NCI-H345 (cell line): ENCODE results near the gene GRIA1.
"Not testable (repeated sequence)": the region's sequence is repeated elsewhere in the genome, so short reads cannot be mapped to it uniquely, and the experiment has no call there.

Experiments used
- DNase-seq: peaks from one replicate; lab custom pipeline; 2025; lab: John Stamatoyannopoulos, UW

Gene GRIA1

DNA sequence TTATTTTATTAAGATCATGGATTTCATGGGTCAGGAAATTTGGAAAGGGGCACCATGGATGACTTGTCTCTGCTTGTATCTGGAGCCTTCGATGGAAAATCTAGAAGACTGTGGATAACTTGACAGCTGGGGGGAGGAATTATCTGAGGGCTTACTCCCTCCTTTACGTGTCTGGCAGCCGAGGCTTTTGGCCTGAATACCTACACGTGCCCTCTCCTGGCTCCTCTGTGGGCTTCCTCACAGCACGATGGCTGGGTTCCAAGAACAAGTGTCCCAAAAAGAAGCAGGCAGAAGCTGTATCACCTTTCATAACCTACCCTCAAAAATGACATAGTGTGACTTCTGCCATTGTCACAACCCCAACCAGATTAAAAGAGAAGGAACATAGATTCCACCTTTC, 228.9 kb downstream of the GRIA1 start:
- DNase-seq, result no peak

DNA sequence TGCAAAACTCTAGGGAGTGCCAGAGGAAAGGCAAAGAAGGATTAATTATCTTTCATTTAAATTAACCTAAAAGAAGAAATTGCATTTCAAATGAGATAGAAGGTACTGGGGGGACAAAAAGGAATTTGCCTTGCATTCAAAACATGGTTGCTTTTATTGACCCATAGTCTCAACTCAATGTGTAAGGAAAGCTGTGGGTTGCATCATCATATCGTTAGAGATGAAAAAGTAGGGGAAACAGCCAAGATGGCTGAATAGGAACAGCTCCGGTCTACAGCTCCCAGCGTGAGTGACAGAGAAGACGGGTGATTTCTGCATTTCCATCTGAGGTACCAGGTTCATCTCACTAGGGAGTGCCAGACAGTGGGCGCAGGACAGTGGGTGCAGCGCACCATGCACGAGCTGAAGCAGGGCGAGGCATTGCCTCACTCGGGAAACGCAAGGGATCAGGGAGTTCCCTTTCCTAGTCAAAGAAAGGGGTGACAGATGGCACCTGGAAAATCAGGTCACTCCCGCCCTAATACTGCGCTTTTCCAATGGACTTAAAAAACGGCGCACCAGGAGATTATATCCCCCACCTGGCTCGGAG, 232.6 kb downstream of the GRIA1 start:
- not testable (repeated sequence) for DNase-seq

- DNase-seq, result no peak
Measured at GRCh38 chr5:153742060-153742459, 251.6 kb downstream of the GRIA1 start.

GRCh38 chr5:153744751-153745150, 254.3 kb downstream of the GRIA1 start:
- DNase-seq, result no peak

GRCh38 chr5:153745778-153746395, 255.4 kb downstream of the GRIA1 start:
- DNase-seq, result no peak

GRCh38 chr5:153746440-153746839, 256.0 kb downstream of the GRIA1 start:
- no peak for DNase-seq

GRCh38 chr5:153748823-153749222, 258.4 kb downstream of the GRIA1 start:
- no peak for DNase-seq

DNA sequence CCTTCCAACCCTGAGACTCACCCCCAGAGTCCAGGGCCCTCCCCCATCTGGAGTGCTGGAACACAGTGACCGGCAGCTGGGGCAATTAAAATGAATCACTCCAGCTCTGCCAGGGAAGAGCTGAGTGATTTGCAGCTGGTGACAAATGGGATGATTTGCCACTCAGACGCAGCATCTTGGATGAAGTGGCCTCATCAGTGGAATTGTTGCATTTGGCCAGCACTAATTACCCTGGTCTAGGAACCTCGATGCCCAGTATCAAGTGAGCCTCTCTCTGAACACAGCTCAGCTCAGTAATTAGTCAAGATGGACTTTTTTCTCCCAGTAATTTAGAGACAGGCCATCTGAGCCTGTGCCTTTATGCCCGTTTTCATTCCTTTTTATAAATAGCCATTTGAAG, 259.5 kb downstream of the GRIA1 start:
- no peak for DNase-seq

GRCh38 chr5:153751251-153751650, 260.8 kb downstream of the GRIA1 start:
- DNase-seq, result peak; percentile 26

- DNase-seq, result no peak
Measured at GRCh38 chr5:153752890-153753289, 262.4 kb downstream of the GRIA1 start.

GRCh38 chr5:153753645-153754432, 263.4 kb downstream of the GRIA1 start:
- no peak for DNase-seq

- DNase-seq, result no peak
Measured at GRCh38 chr5:153755913-153756500, 265.5 kb downstream of the GRIA1 start.

GRCh38 chr5:153756540-153756939, 266.1 kb downstream of the GRIA1 start:
- DNase-seq, result no peak

GRCh38 chr5:153765987-153766386, 275.5 kb downstream of the GRIA1 start:
- no peak for DNase-seq

GRCh38 chr5:153767221-153768188, 277.0 kb downstream of the GRIA1 start:
- no peak for DNase-seq

DNA sequence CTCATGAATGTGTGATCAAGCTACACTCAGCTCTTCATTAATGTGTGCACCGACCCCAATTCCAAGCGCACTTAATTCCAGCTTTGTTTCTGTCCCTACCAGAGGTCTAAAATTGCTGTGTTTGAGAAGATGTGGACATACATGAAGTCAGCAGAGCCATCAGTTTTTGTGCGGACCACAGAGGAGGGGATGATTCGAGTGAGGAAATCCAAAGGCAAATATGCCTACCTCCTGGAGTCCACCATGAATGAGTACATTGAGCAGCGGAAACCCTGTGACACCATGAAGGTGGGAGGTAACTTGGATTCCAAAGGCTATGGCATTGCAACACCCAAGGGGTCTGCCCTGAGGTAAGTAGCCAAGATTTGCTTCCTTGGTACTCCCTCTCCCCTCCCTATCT, 279.6 kb downstream of the GRIA1 start:
- DNase-seq, result no peak

DNA sequence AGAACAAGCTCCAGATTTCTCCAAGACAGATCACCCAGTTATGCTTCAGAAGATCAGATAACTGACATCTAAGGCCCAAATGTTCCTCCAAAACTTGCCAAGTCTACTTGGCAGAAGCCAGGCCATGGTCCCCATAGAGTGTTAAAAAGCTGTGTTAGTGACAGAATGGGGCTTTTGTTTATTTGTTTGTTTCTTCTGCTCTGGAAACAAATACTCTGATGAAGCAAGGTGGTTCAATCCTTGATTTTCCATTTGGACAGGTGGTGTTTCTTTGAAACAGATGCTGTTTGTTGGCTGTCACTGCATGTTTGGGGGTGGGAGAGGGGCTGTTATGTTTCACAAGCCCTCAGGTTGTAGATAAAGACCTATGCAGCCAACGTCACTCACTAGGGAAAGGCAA, 284.2 kb downstream of the GRIA1 start:
- no peak for DNase-seq

DNA sequence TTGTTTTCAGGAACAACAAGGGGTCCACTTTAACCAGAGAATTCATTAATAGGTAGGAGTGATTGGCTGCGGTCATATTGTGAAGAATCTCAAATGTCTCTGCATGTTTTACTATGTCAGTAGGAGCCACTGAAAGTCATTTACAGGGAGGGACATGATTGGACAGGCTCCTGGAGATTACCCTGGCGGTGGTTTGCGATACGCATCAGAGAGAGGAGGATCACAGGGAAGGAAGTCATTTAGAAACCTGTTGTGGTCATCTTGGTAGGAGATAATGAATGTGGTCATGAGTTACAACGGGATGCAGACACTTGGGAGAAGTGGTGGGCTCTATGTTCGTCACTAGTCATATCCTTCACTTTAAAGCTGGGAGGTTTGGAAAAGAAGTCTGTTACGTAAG, 285.5 kb downstream of the GRIA1 start:
- DNase-seq, result no peak

GRCh38 chr5:153777681-153778581, 287.5 kb downstream of the GRIA1 start:
- no peak for DNase-seq

DNA sequence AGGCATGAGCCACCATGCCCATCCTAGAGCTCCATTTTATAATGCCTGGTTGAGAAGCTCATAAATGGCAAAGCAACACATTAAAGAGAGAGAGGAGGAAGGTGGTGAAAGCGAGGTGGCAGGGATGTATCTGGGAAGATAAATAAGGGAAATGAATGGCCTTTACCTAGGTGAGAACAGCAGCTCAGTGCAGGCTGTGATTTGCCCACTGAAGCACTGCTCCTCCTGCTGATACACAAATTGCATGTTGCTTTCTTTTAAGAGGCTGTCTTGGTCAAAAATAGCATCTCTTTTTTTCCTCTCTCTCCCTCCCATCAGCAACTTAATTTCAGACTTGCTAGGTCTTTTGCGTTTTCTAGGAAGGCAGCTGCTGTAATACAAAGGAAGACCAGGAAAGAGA, 289.4 kb downstream of the GRIA1 start:
- DNase-seq, result no peak
